LHCN-M2 (cell line): ENCODE data around the gene SOWAHB. TPM values are rescaled to one million over a fixed set of nuclear protein-coding genes. Genes with fewer than 3 reads are reported as not detected.
A peak's percentile ranks its signal among the peaks of the same experiment; 100 is the strongest.

Source experiments
- DNase-seq: peaks from one replicate; pipeline ENCODE4 v3.0.0-alpha.2; 2012; ENCODE audit warnings: low read depth
- total RNA-seq: library from RNA; depleted of rRNA; stranded (reverse); fragments of >200 nt; gene quantifications from 2 replicates; pipeline ENCODE4 v1.2.3, GENCODE V29; 2014; rRNA removed

SOWAHB gene
- total RNA-seq, 1 experiment from 2014 or later = not detected

DNA sequence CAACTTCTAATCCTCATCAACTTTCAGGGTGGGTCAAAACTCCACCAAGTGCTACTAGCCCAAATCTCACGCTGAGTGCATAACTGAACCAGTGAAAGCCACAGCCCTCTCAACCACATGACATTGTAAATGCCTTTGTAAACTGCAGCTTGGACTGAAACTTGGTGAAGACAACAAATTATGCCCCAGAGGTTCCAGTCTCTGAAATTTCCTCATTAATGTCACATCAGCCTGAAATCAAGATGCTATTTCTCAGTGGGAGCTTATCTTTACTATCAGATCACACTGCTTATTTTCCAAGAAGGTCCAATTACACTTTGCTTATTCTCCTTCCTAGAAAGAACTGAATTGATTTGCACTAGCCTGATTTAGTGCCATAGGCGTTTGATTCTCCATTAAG lies 46.6 kb downstream of the SOWAHB start:
- DNase-seq = no peak

DNA sequence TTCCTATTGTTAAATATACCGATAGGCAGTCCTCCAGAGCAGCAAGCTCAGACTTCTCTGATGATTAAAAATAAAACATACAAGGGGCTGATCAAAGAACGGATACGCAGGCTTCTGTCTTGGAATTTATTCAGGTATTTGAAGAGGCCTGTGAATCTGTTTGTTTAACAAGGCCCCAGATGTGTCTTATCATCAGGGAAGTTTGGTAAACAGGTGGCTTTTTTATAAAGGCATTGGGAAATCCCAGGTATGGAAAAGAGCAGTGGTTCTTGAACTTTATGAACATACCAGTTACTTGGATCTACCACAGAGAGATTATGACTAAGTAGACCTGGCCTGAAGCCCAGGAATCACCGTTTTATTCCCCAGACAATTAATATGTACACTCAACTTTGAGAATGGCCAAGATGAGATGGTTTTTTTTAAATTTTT lies 47.9 kb downstream of the SOWAHB start:
- DNase-seq = peak; percentile 95

Other genes starting within 250 kb of the SOWAHB start
- gene SEPTIN11, start 51.6 kb upstream of the SOWAHB start, total RNA-seq = 188 and 202 TPM in 2 replicates
- 163 and 176 TPM in 2 replicates for gene CCNI, start 177.8 kb upstream of the SOWAHB start, total RNA-seq